K562 (cell line): Measurements from ENCODE around the gene KMT2D. TPM values are rescaled to one million over a fixed set of nuclear protein-coding genes. Genes with fewer than 3 reads are reported as not detected.

Experiments used
- ATAC-seq: fragments of 200-7000 bp; cut with Tn5 transposase; 3 replicates; pipeline ENCODE4 v1.9.1; 2020; ENCODE audit warnings: moderate library complexity
- BruUV-seq: library from RNA; stranded (reverse); fragments of 400-500 nt; replicated peaks from 2 replicates; lab custom pipeline; 2021; lab: Mats Ljungman, UMichigan
- CTCF ChIA-PET: fragments of 300-600 bp; formaldehyde crosslinking; extraction: SDS; loops from one replicate; lab custom pipeline; 2021; ENCODE audit warnings: low intra/inter-chr PET ratio; lab: Yijun Ruan, JAX
- POLR2A ChIA-PET: fragments of 300-600, 350-650 bp; sonication (Branson Sonifier 250); formaldehyde crosslinking; extraction: SDS; loops from one replicate; lab custom pipeline; 2021; ENCODE audit warnings: antibody characterized with exemption, inconsistent platforms; lab: Yijun Ruan, JAX
- DNase-seq, 4 experiments: peaks; one replicate each; pipeline versions ENCODE4 v3.0.0 to v3.0.0-alpha.2; 2011 to 2018; ENCODE audit warnings: low spot score in 3 of 4, mixed read lengths in 3 of 4; ENCODE audit errors: extremely low read depth in 1 of 4
- FAIRE-seq: peaks from 2 replicates; lab custom pipeline; 2011; peaks lifted over from hg19 to GRCh38; lab: Jason Lieb, UNC
- H2AFZ ChIP-seq: 2 replicates; pipeline ENCODE4 v1.6.0; 2011; ENCODE audit warnings: low read depth, low read length, control low read depth, inconsistent platforms
- H3K27ac ChIP-seq: fragments of 200-600 bp; 3 replicates; pipeline ENCODE4 v1.8.0; 2011; ENCODE audit warnings: low read depth, mild to moderate bottlenecking, control low read depth, inconsistent platforms, low read length, moderate library complexity, mixed read lengths; ENCODE audit errors: extremely low read depth
- H3K27me3 ChIP-seq, 2 experiments: fragments of 300-600 bp in 1 of 2; 2 replicates in 1 of 2; 3 replicates in 1 of 2; pipeline versions ENCODE4 v1.6.0 to v1.8.0; 2011; ENCODE audit warnings: inconsistent platforms in 2 of 2, low read length in 2 of 2, mild to moderate bottlenecking in 1 of 2, mixed read lengths in 1 of 2, moderate library complexity in 1 of 2; ENCODE audit not compliant: control insufficient read depth in 2 of 2, insufficient read depth in 2 of 2
- H3K36me3 ChIP-seq: fragments of 300-600 bp; 3 replicates; pipeline ENCODE4 v1.8.0; 2011; ENCODE audit warnings: mild to moderate bottlenecking, low read length, inconsistent platforms; ENCODE audit not compliant: control insufficient read depth, insufficient read depth
- H3K4me1 ChIP-seq, 2 experiments: fragments of 200-600 bp in 1 of 2; replicated peaks in 1 of 2; 2 replicates in 1 of 2; 3 replicates in 1 of 2; pipeline versions ENCODE4 v1.5.1 to v1.8.0; 2011; ENCODE audit warnings: inconsistent platforms in 2 of 2, low read length in 2 of 2, mild to moderate bottlenecking in 1 of 2, mixed read lengths in 1 of 2, moderate library complexity in 1 of 2; ENCODE audit not compliant: control insufficient read depth in 2 of 2, insufficient read depth in 2 of 2
- H3K4me2 ChIP-seq: 2 replicates; pipeline ENCODE4 v1.6.1; 2011; ENCODE audit warnings: low read length, control low read depth, inconsistent platforms, mixed read lengths; ENCODE audit not compliant: insufficient read depth
- H3K4me3 ChIP-seq: fragments of 200-600 bp; sonication (generic), shearing (Covaris generic); 2 replicates; pipeline ENCODE4 v1.5.1; 2016; ENCODE audit warnings: control low read depth, inconsistent platforms
- H3K79me2 ChIP-seq: fragments of 200-600 bp; 3 replicates; pipeline ENCODE4 v1.8.0; 2011; ENCODE audit warnings: low read length, inconsistent platforms; ENCODE audit not compliant: control insufficient read depth, insufficient read depth
- H3K9ac ChIP-seq, 2 experiments: 2 replicates each; pipeline versions ENCODE4 v1.6.0 to v1.6.1; 2011; ENCODE audit warnings: low read depth in 2 of 2, low read length in 2 of 2, control low read depth in 1 of 2, inconsistent platforms in 1 of 2, mild to moderate bottlenecking in 1 of 2, mixed read lengths in 1 of 2; ENCODE audit not compliant: insufficient read depth in 1 of 2
- H3K9me1 ChIP-seq: one replicate; pipeline ENCODE4 v1.6.0; 2011; ENCODE audit warnings: inconsistent platforms, mild to moderate bottlenecking, low read length, moderate library complexity; ENCODE audit not compliant: control insufficient read depth, insufficient read depth
- H3K9me3 ChIP-seq: replicated peaks from 2 replicates; pipeline ENCODE4 v1.5.1; 2011; ENCODE audit warnings: low read depth, low read length, inconsistent platforms; ENCODE audit not compliant: control insufficient read depth, insufficient read depth
- H4K20me1 ChIP-seq: replicated peaks from 2 replicates; pipeline ENCODE4 v1.6.1; 2011; ENCODE audit warnings: low read length, inconsistent platforms, mixed read lengths; ENCODE audit not compliant: control insufficient read depth, insufficient read depth
- LCOR ChIP-seq: sonication (generic); formaldehyde crosslinking; IDR thresholded peaks from 2 replicates; pipeline ENCODE4 v1.8.0; 2022; ENCODE audit warnings: mild to moderate bottlenecking, missing genetic modification reagents
- PHTF2 ChIP-seq: fragments of 250-450 bp; sonication (Bioruptor Pico); IDR thresholded peaks from 2 replicates; pipeline ENCODE4 v1.5.0; 2021; ENCODE audit warnings: mild to moderate bottlenecking
- ZNF274 ChIP-seq: IDR thresholded peaks from 2 replicates; pipeline ENCODE4 v1.6.1; 2011; ENCODE audit warnings: low read depth, mild to moderate bottlenecking, low read length, moderate library complexity, borderline replicate concordance
- ZNF282 ChIP-seq: sonication (generic); formaldehyde crosslinking; IDR thresholded peaks from 2 replicates; pipeline ENCODE4 v1.8.1; 2023; ENCODE audit warnings: missing genetic modification reagents
- WGBS: fragments of 100-300 bp; shearing (Covaris generic); methylation state at CpG from one replicate; pipeline ENCODE4 v1.1.6; 2016; ENCODE audit warnings: low coverage, mixed read lengths; ENCODE audit not compliant: insufficient coverage; ENCODE audit errors: missing lambda C conversion rate; 5-methylcytosine and 5-hydroxymethylcytosine counted together
- in situ Hi-C: fragments of 300-500 bp; cut with MboI; formaldehyde crosslinking; loops from 4 replicates; pipeline ENCODE4 v1.15.0; 2018; ENCODE audit warnings: inconsistent platforms, mixed read lengths
- intact Hi-C: fragments of 100-400 bp; cut with micrococcal nuclease; formaldehyde crosslinking; loops from 2 replicates; pipeline ENCODE4 v1.14.2; 2022
- polyA plus RNA-seq, 8 experiments: library from polyadenylated mRNA; depleted of rRNA in 4 of 8; stranded (reverse) in 5 of 8; unstranded in 3 of 8; fragments of >200 nt; fragmentation: Nextera tagmentation in 2 of 8; fragmentation: Illumina TruSeq in 1 of 8; extraction: Ambion mirVana in 2 of 8; extraction: Trizol in 1 of 8; gene quantifications; 2 replicates each; pipeline versions ENCODE4 v1.2.1 to v1.2.3, GENCODE V29; 2011 to 2014; ENCODE audit warnings: inconsistent platforms in 1 of 8, missing spikeins in 1 of 8
- total RNA-seq, 7 experiments: library from RNA; depleted of rRNA in 6 of 7; stranded (reverse); fragments of >200 nt in 6 of 7; fragmentation: Illumina TruSeq in 2 of 7; extraction: Trizol in 2 of 7; gene quantifications; 2 replicates each; pipeline versions ENCODE4 v1.2.1 to v1.2.3, GENCODE V29; 2011 to 2021; ENCODE audit warnings: low replicate concordance in 1 of 7
- TF ChIP-seq, protein P1 (sequence below): fragments of 250-450 bp; sonication (Bioruptor Pico); IDR thresholded peaks from 2 replicates; pipeline ENCODE4 v1.4.0; 2020; ENCODE audit warnings: mild to moderate bottlenecking

Gene KMT2D
- total and polyA plus RNA-seq, 9 of the 15 experiments (the other 6 are each of a cell fraction or from before 2014, with no cell fraction given), result 0.22 to 93.7 (median 13.7) TPM

DNA sequence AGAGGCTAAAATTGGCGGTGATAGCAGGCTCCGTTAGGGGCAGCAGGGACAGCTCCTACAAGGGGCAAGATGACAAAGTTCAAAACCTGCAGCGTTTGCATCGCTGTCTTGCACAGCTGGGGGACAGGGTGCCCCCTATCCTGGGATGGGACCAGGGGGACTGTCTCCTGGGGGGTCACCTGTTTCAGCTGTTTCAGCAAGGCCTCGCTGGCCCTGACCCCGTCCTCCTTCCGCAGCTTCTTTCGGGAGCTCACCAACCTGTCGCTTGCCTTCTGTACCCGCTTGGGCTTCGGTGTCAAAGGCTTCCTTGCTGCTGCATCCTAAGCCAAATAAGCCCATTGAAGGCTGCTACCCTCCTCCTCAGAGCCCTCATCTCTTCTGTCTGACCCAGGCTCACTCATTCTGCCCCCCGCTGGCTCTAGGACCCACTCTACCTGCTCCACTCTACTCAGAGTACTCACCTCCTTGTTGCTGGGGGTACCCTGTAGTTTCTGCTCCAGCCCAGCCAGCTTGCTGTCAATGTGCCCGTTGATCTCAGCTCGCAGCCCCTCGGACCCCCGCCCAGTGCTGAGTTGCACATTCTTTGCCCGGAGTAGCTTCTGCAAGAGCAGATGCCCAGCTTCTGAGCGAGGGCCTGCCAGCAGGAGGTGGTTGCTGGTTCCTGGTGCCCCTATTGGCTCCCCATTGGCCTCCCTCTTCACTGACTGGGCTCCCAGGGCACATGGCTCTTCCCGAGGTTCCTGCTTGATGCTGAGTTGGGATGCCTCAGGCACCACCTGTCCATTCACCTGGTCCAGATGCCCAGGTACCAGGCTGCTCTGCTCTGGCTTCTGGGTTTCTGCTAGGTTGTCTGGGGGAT, 29.7 kb downstream of the KMT2D start (continued):
- no peak for TF ChIP-seq LCOR
- no peak for TF ChIP-seq ZNF274
- TF ChIP-seq ZNF282, result no peak

DNA sequence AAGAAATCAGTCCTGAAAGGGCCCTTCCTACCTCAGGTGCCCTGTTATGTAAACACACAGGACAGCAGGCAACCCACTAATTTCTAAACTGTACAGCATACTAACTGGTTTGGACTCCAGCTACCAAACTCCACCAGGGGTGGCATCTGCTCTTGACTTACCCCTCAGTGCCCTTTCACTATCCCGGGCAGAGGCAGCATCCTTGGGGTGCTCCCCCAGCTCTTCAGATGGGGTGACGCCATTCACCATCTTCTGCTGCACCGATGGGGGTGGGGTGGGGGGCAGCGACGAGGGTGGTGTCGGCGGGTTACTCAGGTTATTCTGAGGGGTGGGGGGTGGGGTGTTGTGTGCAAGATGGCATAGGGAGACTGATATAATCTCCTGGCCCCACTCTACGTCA, 30.5 kb downstream of the KMT2D start:
- DNase-seq, result no peak
- no peaks in the 10 kb centered on the region for H3K79me2 ChIP-seq
- intact Hi-C loops (no loop called here), in situ Hi-C loops (no loop called here)
- H3K36me3 ChIP-seq, result peaks cover 100% of the 10 kb centered on the region
- H3K9me3 ChIP-seq, result no peaks in the 10 kb centered on the region
- no peak for ATAC-seq
- no peaks in the 10 kb centered on the region for H3K9me1 ChIP-seq
- H3K4me1 ChIP-seq, result peaks cover 0 to 10% of the 10 kb centered on the region in 2 experiments; a peak in 1 of 5 replicates
- H3K4me3 ChIP-seq, result no peak overlapping the region
- no TSS peak for BruUV-seq
- 0 out of 2 replicates have a peak, but pooled peaks cover 5% of the 10 kb centered on the region for H4K20me1 ChIP-seq
- H3K27me3 ChIP-seq, result no peaks in the 10 kb centered on the region
- WGBS, result 91% methylated on average over 6 of the region's 8 CpGs
- ChIA-PET POLR2A (interaction anchor here (0.6 to 12.9 kb wide), 7 partner anchors 8 to 204 kb away, joined by 4 to 78 read pairs (median 7); partner anchors contain the start of gene PRKAG1), CTCF (no interaction called here)
- FAIRE-seq, result no peak
- no peak overlapping the region for H3K27ac ChIP-seq
- no peak overlapping the region for H3K9ac ChIP-seq
- no peak overlapping the region for H3K4me2 ChIP-seq
- TF ChIP-seq, protein P1, sequence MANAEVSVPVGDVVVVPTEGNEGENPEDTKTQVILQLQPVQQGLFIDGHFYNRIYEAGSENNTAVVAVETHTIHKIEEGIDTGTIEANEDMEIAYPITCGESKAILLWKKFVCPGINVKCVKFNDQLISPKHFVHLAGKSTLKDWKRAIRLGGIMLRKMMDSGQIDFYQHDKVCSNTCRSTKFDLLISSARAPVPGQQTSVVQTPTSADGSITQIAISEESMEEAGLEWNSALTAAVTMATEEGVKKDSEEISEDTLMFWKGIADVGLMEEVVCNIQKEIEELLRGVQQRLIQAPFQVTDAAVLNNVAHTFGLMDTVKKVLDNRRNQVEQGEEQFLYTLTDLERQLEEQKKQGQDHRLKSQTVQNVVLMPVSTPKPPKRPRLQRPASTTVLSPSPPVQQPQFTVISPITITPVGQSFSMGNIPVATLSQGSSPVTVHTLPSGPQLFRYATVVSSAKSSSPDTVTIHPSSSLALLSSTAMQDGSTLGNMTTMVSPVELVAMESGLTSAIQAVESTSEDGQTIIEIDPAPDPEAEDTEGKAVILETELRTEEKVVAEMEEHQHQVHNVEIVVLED (CRISPR knock-in tag), result no peak
- no peak for TF ChIP-seq PHTF2 (CRISPR knock-in tag)
- no peak overlapping the region for H2AFZ ChIP-seq
